Bronchial epithelial cell (primary cell): ENCODE results near the gene ST3GAL3. TPM values are rescaled to one million over a fixed set of nuclear protein-coding genes. Genes with fewer than 3 reads are reported as not detected.

Experiments used
- DNase-seq: peaks from one replicate; pipeline ENCODE4 v3.0.0-alpha.2; 2010; ENCODE audit warnings: low read depth
- FAIRE-seq: peaks from 2 replicates; lab custom pipeline; 2011; peaks lifted over from hg19 to GRCh38; lab: Jason Lieb, UNC
- H3K27me3 ChIP-seq: 2 replicates; pipeline ENCODE4 v1.5.1; 2011; ENCODE audit warnings: low read length; ENCODE audit not compliant: control insufficient read depth, insufficient read depth
- H3K36me3 ChIP-seq: 2 replicates; pipeline ENCODE4 v1.5.1; 2011; ENCODE audit warnings: low read length; ENCODE audit not compliant: control insufficient read depth, insufficient read depth
- H3K4me3 ChIP-seq: 2 replicates; pipeline ENCODE4 v1.5.1; 2011; ENCODE audit warnings: mild to moderate bottlenecking, low read depth, low read length, control low read depth
- total RNA-seq: library from RNA; depleted of rRNA; stranded (reverse); fragments of >200 nt; gene quantifications from 2 replicates; pipeline ENCODE4 v1.2.1, GENCODE V29; 2014
- TF ChIP-seq, protein P1 (sequence below): IDR thresholded peaks from 2 replicates; pipeline ENCODE4 v1.5.1; 2011; ENCODE audit warnings: mild to moderate bottlenecking, moderate library complexity, low read length, control low read depth, inconsistent platforms; ENCODE audit not compliant: insufficient read depth, severe bottlenecking

The ST3GAL3 gene
- total RNA-seq, 1 donor from 2014 or later = 10.3 TPM

DNA sequence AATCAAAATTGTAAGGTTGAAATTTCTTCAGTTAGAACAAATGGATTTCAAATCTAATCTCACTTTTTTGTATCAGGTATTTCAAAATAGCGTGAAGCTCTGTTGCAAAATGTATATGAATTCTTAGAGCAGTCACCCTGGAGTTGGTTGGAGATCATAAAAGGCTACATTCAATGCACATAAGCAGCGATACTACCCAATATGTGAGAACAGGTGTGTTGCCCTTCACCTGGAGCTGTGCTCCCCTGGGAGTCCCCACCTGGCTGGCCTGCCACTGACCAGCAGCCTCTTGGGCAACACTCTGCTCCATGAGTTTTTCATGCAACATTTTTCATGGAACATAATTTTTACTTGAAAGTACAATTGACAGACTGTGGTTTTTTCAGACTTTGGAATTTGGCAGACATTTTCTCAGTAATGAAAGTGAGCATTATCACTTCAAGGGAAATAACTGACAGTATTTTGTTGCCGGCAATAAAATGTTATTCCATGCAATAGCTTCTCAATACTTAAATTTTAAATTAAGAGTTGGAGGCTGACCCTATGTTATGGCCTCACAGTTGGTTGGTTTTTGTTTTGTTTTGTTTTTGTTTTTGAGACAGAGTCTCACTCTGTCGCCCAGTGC is 95.1 kb downstream of the ST3GAL3 start:
- DNase-seq = no peak
- H3K36me3 ChIP-seq = no peaks in the 10 kb centered on the region
- H3K4me3 ChIP-seq = no peak overlapping the region
- FAIRE-seq = no peak
- TF ChIP-seq, protein P1, sequence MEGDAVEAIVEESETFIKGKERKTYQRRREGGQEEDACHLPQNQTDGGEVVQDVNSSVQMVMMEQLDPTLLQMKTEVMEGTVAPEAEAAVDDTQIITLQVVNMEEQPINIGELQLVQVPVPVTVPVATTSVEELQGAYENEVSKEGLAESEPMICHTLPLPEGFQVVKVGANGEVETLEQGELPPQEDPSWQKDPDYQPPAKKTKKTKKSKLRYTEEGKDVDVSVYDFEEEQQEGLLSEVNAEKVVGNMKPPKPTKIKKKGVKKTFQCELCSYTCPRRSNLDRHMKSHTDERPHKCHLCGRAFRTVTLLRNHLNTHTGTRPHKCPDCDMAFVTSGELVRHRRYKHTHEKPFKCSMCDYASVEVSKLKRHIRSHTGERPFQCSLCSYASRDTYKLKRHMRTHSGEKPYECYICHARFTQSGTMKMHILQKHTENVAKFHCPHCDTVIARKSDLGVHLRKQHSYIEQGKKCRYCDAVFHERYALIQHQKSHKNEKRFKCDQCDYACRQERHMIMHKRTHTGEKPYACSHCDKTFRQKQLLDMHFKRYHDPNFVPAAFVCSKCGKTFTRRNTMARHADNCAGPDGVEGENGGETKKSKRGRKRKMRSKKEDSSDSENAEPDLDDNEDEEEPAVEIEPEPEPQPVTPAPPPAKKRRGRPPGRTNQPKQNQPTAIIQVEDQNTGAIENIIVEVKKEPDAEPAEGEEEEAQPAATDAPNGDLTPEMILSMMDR = no peak
- H3K27me3 ChIP-seq = no peaks in the 10 kb centered on the region

DNA sequence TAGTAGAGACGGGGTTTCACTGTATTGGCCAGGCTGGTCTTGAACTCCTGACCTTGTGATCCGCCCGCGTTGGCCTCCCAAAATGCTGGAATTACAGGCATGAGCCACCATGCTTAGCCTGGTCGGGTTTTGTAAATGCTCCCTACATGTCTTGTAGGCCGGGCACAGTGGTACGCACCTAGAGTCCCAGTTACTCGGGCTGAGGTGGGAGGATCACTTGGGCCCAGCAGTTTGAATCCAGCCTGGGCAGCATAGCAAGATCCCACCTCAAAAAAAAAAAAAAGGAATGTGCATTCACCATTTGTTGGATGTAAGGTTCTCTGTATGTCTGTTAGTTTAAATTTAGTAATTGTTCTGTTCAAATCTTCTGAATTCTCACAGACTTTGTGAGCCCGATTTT is 95.8 kb downstream of the ST3GAL3 start:
- FAIRE-seq = no peak
- Histone ChIP-seq H3K4me3 (no peak overlapping the region), H3K36me3 (no peaks in the 10 kb centered on the region), H3K27me3 (no peaks in the 10 kb centered on the region)
- TF ChIP-seq, protein P1 = no peak
- DNase-seq = no peak

DNA sequence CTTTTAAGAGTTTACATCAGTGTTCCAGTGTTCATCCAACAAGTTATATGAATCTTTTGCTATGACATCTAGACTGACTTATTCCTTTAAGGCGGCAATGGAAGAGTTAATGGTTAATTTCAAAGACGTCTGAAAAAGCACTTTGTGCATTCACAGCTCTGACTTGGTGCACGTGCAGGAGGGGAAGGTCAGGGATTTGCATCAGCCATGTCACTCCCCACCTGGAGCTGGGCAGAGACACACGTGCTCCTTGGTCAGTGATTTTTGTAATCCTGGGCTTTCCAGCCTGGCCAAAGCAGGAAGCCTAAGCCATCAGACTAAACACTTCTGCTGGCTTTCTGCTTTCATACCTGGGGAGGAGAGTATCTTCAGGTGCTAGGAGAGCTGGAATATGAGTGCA is 96.3 kb downstream of the ST3GAL3 start:
- Histone ChIP-seq H3K4me3 (no peak overlapping the region), H3K36me3 (no peaks in the 10 kb centered on the region), H3K27me3 (no peaks in the 10 kb centered on the region)
- no peak for DNase-seq
- FAIRE-seq = peak; percentile 62
- TF ChIP-seq, protein P1 = no peak

DNA sequence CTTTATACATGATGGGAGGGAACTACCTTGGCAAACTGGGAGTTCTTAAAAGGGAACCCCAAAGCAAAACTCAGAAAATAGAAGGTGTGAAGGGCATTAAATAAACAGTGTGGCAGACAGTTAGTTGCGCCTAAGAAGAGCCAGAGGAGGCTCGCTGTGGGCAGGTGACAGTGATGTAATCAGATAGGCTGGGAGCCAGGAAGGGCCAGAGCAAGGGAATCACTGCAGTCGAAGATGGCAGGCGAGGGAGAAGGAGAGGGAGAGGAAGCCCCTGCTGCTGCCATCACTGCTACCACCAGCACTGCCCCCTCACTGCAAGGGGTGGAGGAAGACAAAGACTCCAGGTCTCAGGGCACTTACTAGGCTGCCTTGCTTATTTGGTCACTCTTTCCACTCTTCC is 97.2 kb downstream of the ST3GAL3 start:
- no peaks in the 10 kb centered on the region for H3K36me3 ChIP-seq
- H3K27me3 ChIP-seq = no peaks in the 10 kb centered on the region
- TF ChIP-seq, protein P1 = no peak
- FAIRE-seq (peak; percentile 7), DNase-seq (no peak)
- H3K4me3 ChIP-seq = no peak overlapping the region

DNA sequence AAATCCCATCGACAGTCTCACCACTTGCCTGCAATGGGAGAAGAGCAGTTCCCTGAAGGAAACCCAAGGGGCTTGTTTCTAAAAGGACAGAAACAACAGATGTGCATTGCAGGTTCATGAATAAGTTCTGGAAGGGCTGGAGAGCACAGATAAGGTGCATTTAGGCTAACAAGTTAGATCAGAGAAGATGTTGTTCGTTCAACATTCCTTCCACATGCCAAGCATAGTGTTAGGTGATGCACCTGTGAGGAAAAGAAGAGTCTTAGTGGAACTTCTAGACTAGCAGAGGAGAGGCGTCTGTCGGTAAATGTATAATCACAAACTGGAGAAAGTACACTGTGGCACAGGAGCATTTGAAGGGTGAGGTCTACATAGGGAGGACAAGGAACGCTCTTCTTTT is 98.0 kb downstream of the ST3GAL3 start:
- Histone ChIP-seq H3K27me3 (no peaks in the 10 kb centered on the region), H3K36me3 (no peaks in the 10 kb centered on the region), H3K4me3 (no peak overlapping the region)
- FAIRE-seq = peak; percentile 76
- TF ChIP-seq, protein P1 = no peak
- DNase-seq = no peak

DNA sequence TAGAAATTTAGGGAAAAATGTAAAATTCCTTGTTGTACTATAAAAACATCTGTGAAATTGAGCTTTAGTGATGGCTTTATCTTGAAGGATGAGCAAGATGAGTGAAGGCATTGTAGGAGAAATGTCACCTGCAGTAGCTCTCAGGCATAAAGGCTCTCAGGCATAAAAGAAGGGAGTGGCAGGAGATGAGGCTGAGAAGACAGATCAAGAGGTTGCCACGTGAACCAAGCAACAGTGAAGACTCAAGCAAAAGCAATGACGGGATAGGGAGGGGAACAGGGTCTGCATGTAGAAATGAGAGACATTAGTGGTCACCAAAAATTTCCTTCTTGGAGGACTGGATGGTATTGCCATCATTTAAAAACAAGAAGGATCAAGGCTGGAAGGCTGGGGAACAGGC is 98.8 kb downstream of the ST3GAL3 start:
- no peak for FAIRE-seq
- H3K36me3 ChIP-seq = no peaks in the 10 kb centered on the region
- H3K4me3 ChIP-seq = no peak overlapping the region
- TF ChIP-seq, protein P1 = no peak
- H3K27me3 ChIP-seq = no peaks in the 10 kb centered on the region
- no peak for DNase-seq
